Measurements from ENCODE around the gene PLPP1. TPM values are rescaled to one million over a fixed set of nuclear protein-coding genes. Genes with fewer than 3 reads are reported as not detected.

The PLPP1 gene
- total RNA-seq, 1 donor from 2014 or later, result 73.7 TPM

GRCh38 chr5:55577353-55578060 is 42.7 kb upstream of the PLPP1 start:
- Mint-ChIP-seq H3K4me1 (ENCODE audit: low read depth) (peaks cover 24% of the 10 kb centered on the region), H3K36me3 (ENCODE audit: low read depth) (no peaks in the 10 kb centered on the region), H3K27ac (ENCODE audit: unreplicated experiment) (peak overlapping the region; percentile 1), H3K9me3 (ENCODE audit: low read depth) (no peaks in the 10 kb centered on the region), H3K4me3 (ENCODE audit: unreplicated experiment) (no peak overlapping the region), H3K27me3 (ENCODE audit: low read depth) (no peaks in the 10 kb centered on the region)
- no peak for TF ChIP-seq CTCF (IDR thresholded peaks at IDR 0.05)
- no peak for DNase-seq (ENCODE audit: low spot score)

- no peaks in the 10 kb centered on the region for H3K9me3 Mint-ChIP-seq (ENCODE audit: low read depth)
- H3K36me3 Mint-ChIP-seq (ENCODE audit: low read depth), result no peaks in the 10 kb centered on the region
- no peak for TF ChIP-seq CTCF (IDR thresholded peaks at IDR 0.05)
- no peak overlapping the region for H3K4me3 Mint-ChIP-seq (ENCODE audit: unreplicated experiment)
- H3K27ac Mint-ChIP-seq (ENCODE audit: unreplicated experiment), result peak overlapping the region; percentile 2
- no peaks in the 10 kb centered on the region for H3K27me3 Mint-ChIP-seq (ENCODE audit: low read depth)
- H3K4me1 Mint-ChIP-seq (ENCODE audit: low read depth), result peaks cover 24% of the 10 kb centered on the region
- no peak for DNase-seq (ENCODE audit: low spot score)
These were observed 41.9 kb upstream of the PLPP1 start for GRCh38 chr5:55576661-55577060.

DNA sequence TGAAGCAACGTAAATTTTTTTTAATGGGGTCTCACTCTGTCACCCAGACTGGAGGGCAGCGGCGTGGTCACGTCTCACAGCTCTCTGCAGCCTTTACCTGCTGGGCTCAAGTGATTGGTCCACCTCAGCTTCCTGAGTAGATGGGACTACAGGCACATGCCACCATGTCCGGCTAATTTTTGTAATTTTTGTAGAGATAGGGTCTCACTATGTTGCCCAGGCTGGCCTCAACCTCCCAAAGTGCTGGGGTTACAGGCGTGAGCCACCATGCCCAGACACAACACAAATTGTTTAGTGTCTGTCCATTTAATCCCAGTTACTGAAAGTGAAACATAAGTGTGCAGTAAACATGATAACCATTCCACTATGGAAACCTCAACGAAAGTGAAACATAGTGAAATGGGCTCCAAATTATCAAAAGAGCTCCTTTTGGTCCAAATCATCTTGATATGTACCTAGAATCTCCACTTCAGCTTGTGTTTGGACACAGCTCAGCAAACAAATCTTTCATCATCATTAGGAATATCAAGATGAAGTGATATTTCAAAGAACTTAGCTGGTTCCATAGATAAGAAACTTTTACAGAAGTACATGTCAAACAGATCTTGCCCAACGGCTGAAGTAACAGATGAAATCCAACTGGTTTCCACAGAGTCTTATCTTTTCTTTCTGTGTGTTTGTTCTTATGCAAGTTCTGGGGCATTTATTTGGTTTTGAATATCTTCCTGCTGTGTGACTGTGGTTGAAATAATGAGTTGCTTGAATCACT is 41.2 kb upstream of the PLPP1 start:
- H3K9me3 Mint-ChIP-seq (ENCODE audit: low read depth), result no peaks in the 10 kb centered on the region

DNA sequence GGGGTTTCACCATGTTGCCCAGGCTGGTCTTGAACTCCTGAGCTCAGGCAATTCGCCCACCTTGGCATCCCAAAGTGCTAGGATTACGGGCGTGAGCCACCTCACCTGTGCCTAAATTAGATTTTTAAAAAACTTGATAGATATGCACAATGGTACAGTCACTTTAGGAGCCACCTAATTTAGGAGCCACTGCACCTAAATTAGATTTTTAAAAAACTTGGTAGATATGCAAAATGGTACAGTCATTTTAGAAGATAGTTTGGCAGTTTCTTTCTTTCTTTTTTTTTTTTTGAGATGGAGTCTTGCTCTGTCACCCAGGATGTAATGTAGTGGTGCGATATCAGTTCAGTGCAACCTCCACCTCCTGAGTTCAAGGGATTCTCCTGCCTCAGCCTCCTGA is 37.8 kb upstream of the PLPP1 start:
- TF ChIP-seq CTCF (IDR thresholded peaks at IDR 0.05), result no peak
- Mint-ChIP-seq H3K4me3 (ENCODE audit: unreplicated experiment) (no peak overlapping the region), H3K4me1 (ENCODE audit: low read depth) (peaks cover 38% of the 10 kb centered on the region), H3K27ac (ENCODE audit: unreplicated experiment) (no peak overlapping the region), H3K36me3 (ENCODE audit: low read depth) (no peaks in the 10 kb centered on the region), H3K9me3 (ENCODE audit: low read depth) (no peaks in the 10 kb centered on the region), H3K27me3 (ENCODE audit: low read depth) (no peaks in the 10 kb centered on the region)
- no peak for DNase-seq (ENCODE audit: low spot score)

More for the DNA sequence above, 41.2 kb upstream of the PLPP1 start:
- H3K36me3 Mint-ChIP-seq (ENCODE audit: low read depth), result no peaks in the 10 kb centered on the region
- TF ChIP-seq CTCF (IDR thresholded peaks at IDR 0.05), result no peak
- no peak for DNase-seq (ENCODE audit: low spot score)
- no peaks in the 10 kb centered on the region for H3K27me3 Mint-ChIP-seq (ENCODE audit: low read depth)
- peaks cover 24% of the 10 kb centered on the region for H3K4me1 Mint-ChIP-seq (ENCODE audit: low read depth)
- H3K27ac Mint-ChIP-seq (ENCODE audit: unreplicated experiment), result no peak overlapping the region
- no peak overlapping the region for H3K4me3 Mint-ChIP-seq (ENCODE audit: unreplicated experiment)

DNA sequence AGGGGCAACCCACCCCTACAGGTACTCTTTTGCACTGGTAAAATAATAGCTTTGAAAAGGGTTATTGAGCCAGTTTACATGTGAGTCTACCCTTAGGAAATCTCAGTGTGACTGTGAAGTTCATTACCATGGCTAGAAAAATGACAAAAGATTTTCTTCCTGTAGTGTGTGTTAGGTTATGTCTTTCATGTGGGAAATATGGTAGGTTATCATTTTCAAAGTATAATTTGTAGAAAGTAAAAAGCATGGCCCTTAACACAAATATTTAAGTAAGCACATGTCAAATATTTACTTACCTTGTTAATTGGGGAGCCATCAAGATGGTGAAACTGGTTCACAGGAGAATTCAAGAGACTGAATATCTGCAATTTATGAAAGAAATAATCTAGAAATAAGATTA is 37.3 kb upstream of the PLPP1 start:
- Mint-ChIP-seq H3K4me1 (ENCODE audit: low read depth) (peaks cover 34% of the 10 kb centered on the region), H3K36me3 (ENCODE audit: low read depth) (no peaks in the 10 kb centered on the region), H3K27ac (ENCODE audit: unreplicated experiment) (no peak overlapping the region), H3K9me3 (ENCODE audit: low read depth) (no peaks in the 10 kb centered on the region), H3K4me3 (ENCODE audit: unreplicated experiment) (no peak overlapping the region), H3K27me3 (ENCODE audit: low read depth) (no peaks in the 10 kb centered on the region)
- no peak for TF ChIP-seq CTCF (IDR thresholded peaks at IDR 0.05)
- no peak for DNase-seq (ENCODE audit: low spot score)
